ACHN (cell line): ENCODE measurements around the gene NMT2.

Source experiments
- DNase-seq: peaks from one replicate; pipeline ENCODE4 v3.0.0-alpha.2; 2015
- in situ Hi-C: cut with HindIII; loops from 2 replicates; pipeline ENCODE4 v1.10.0; 2017; ENCODE audit warnings: low sequenced_read_pairs, low pct_ligation_motif_present, low pct_unique_long_range_greater_than_20kb

NMT2 gene

GRCh38 chr10:15116225-15116624 is 52.3 kb downstream of the NMT2 start:
- in situ Hi-C loops: no loop called here
- no peak for DNase-seq

GRCh38 chr10:15113766-15114165 is 54.7 kb downstream of the NMT2 start:
- in situ Hi-C loops: no loop called here
- DNase-seq: no peak

- DNase-seq: no peak
- in situ Hi-C loops: no loop called here
Observed at GRCh38 chr10:15112657-15113056, 55.8 kb downstream of the NMT2 start.

GRCh38 chr10:15106352-15107013 is 62.0 kb downstream of the NMT2 start:
- peak; percentile 62 for DNase-seq
- in situ Hi-C loops: no loop called here

- in situ Hi-C loops: no loop called here
- DNase-seq: no peak
Observed at GRCh38 chr10:15103513-15103912, 65.0 kb downstream of the NMT2 start.

GRCh38 chr10:15099886-15100285 is 68.6 kb downstream of the NMT2 start:
- in situ Hi-C loops: no loop called here
- DNase-seq: no peak

GRCh38 chr10:15097011-15097812 is 71.3 kb downstream of the NMT2 start, which contains the start of gene RPP38:
TSS of gene RPP38 (plus strand) at chr10:15097355. CDS start at chr10:15103315, 5,960 bp downstream.
- in situ Hi-C loops: no loop called here
- peak; percentile 92 for DNase-seq

GRCh38 chr10:15096661-15097010 is 71.9 kb downstream of the NMT2 start:
- in situ Hi-C loops: no loop called here
- no peak for DNase-seq

GRCh38 chr10:15092855-15093408 is 75.6 kb downstream of the NMT2 start:
- in situ Hi-C loops: no loop called here
- no peak for DNase-seq

- DNase-seq: no peak
- in situ Hi-C loops: no loop called here
Observed at GRCh38 chr10:15091418-15091817, 77.1 kb downstream of the NMT2 start.

GRCh38 chr10:15088428-15089261 is 79.8 kb downstream of the NMT2 start, which contains the start of gene ACBD7:
TSS of gene ACBD7 (minus strand) at chr10:15088776. CDS start at chr10:15088728, 48 bp downstream.
- DNase-seq: peak; percentile 83
- in situ Hi-C loops: no loop called here

GRCh38 chr10:15084502-15084922 is 84.0 kb downstream of the NMT2 start:
- peak; percentile 98 for DNase-seq
- in situ Hi-C loops: no loop called here

- in situ Hi-C loops: no loop called here
- DNase-seq: no peak
Observed at GRCh38 chr10:15083674-15084501, 84.6 kb downstream of the NMT2 start.

- DNase-seq: no peak
- in situ Hi-C loops: no loop called here
Observed at GRCh38 chr10:15075421-15075820, 93.1 kb downstream of the NMT2 start.

- DNase-seq: no peak
- in situ Hi-C loops: no loop called here
Observed at GRCh38 chr10:15072358-15072757, 96.1 kb downstream of the NMT2 start.

GRCh38 chr10:15069230-15069629 is 99.3 kb downstream of the NMT2 start:
- DNase-seq: no peak
- in situ Hi-C loops: no loop called here

GRCh38 chr10:15068802-15069201 is 99.7 kb downstream of the NMT2 start:
- no peak for DNase-seq
- in situ Hi-C loops: no loop called here

- in situ Hi-C loops: no loop called here
- DNase-seq: no peak
Observed at GRCh38 chr10:15067154-15067553, 101.3 kb downstream of the NMT2 start.
